ENCODE data around the gene RING1. TPM values are rescaled to one million over a fixed set of nuclear protein-coding genes. Genes with fewer than 3 reads are reported as not detected.

RING1 gene
- total RNA-seq, 1 experiment from 2014 or later = 31.0 TPM

DNA sequence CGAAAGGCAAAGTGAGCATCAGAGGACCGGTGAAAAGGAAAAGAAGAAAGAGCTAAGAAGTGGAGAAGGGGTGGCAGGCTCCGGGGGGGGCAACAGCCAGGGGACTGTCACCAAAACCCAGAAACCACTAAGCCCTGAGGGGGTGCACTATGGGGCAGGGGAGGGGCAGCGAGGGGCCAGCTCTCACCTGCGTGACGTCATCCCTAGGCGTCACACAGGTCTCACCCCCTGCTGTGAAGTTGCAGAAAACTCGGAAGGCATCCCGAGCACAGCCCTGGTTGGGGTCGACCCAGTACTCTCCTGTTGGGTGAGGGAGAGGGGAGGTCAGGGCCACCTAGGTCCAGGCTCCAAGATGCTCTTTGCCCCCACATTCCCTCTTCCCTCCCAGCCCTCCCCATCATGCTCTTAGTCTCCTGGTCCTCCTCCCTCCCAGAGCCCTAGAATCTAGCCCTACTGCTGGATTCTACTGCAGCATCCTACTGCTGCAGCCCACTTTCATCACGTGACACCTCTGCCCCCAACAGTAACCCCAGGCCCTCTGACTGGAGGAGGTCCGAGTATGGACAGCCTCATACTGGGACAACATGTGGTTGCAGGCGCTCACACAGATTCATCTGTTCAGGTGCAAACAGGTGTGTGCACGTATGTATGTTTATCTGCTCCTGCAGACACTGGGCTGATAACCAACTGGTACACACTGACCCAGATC, 43.5 kb upstream of the RING1 start:
- Mint-ChIP-seq H3K4me3 (no peak overlapping the region), H3K27me3 (ENCODE audit: low read depth) (peaks cover 37% of the 10 kb centered on the region), H3K27ac (peak overlapping the region in 1 of 3 experiments; percentile 64; a peak in 1 of 7 replicates), H3K36me3 (ENCODE audit: insufficient read depth in 1 of 3, low read depth in 3 of 3) (no peaks in the 10 kb centered on the region), H3K4me1 (peaks cover 23 to 30% of the 10 kb centered on the region in 2 experiments), H3K9me3 (no peaks in the 10 kb centered on the region)
- no peak overlapping the region for H3T11ph ChIP-seq (ENCODE audit: low read length)
- no peak overlapping the region for H2BK120ac ChIP-seq (ENCODE audit: low read depth, low read length, poor library complexity, severe bottlenecking)
- no peak overlapping the region for H2BK15ac ChIP-seq (ENCODE audit: low read depth, low read length)
- no peaks in the 10 kb centered on the region; the same call in 1 of the 2 replicates for H3K4me1 ChIP-seq (ENCODE audit: insufficient read depth, low read length)
- H3K9me3 ChIP-seq (ENCODE audit: control insufficient read depth, low read depth, low read length) = no peaks in the 10 kb centered on the region
- H3K4ac ChIP-seq (ENCODE audit: low read depth, low read length) = no peak overlapping the region
- no peak overlapping the region for H3K14ac ChIP-seq (ENCODE audit: insufficient read depth, low read length)
- H3K23ac ChIP-seq (ENCODE audit: insufficient read length, low read depth, low read length) = no peak overlapping the region
- no peaks in the 10 kb centered on the region for H3K79me2 ChIP-seq (ENCODE audit: insufficient read depth, low read length)
- no peaks in the 10 kb centered on the region for H3K79me1 ChIP-seq (ENCODE audit: insufficient read depth, low read depth, low read length, poor library complexity, severe bottlenecking)
- no peak overlapping the region for H3K56ac ChIP-seq (ENCODE audit: insufficient read length, low read depth, low read length)
- H2BK5ac ChIP-seq (ENCODE audit: insufficient read length, low read length) = no peak overlapping the region
- TF ChIP-seq, protein P1, sequence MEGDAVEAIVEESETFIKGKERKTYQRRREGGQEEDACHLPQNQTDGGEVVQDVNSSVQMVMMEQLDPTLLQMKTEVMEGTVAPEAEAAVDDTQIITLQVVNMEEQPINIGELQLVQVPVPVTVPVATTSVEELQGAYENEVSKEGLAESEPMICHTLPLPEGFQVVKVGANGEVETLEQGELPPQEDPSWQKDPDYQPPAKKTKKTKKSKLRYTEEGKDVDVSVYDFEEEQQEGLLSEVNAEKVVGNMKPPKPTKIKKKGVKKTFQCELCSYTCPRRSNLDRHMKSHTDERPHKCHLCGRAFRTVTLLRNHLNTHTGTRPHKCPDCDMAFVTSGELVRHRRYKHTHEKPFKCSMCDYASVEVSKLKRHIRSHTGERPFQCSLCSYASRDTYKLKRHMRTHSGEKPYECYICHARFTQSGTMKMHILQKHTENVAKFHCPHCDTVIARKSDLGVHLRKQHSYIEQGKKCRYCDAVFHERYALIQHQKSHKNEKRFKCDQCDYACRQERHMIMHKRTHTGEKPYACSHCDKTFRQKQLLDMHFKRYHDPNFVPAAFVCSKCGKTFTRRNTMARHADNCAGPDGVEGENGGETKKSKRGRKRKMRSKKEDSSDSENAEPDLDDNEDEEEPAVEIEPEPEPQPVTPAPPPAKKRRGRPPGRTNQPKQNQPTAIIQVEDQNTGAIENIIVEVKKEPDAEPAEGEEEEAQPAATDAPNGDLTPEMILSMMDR (conservative IDR thresholded peaks at IDR 0.05) = no peak
- no peak overlapping the region for H3K18ac ChIP-seq (ENCODE audit: insufficient read length, low read depth, low read length)
- no peak overlapping the region for H2BK20ac ChIP-seq (ENCODE audit: low read depth, low read length, poor library complexity, severe bottlenecking)
- no CpG with 5 or more reads among the region's 14 CpGs for WGBS (ENCODE audit: extremely low coverage, insufficient read length, low lambda C conversion rate)
- no peak overlapping the region for H4K8ac ChIP-seq (replicated peaks; ENCODE audit: insufficient read length, low read depth, low read length)
- H3K4me2 ChIP-seq (ENCODE audit: insufficient read depth, insufficient read length, low read length) = no peak overlapping the region
- H3K23me2 ChIP-seq (ENCODE audit: insufficient read length, low read depth, low read length, poor library complexity, severe bottlenecking) = peaks cover 5% of the 10 kb centered on the region
- no peak overlapping the region for H2BK12ac ChIP-seq (ENCODE audit: insufficient read length, low read depth, low read length)
- H3K9ac ChIP-seq (ENCODE audit: extremely low read depth, insufficient read length, low read length) = no peak overlapping the region
- no peak for DNase-seq
- H4K5ac ChIP-seq (ENCODE audit: insufficient read length, low read depth, low read length) = no peak overlapping the region
- H4K20me1 ChIP-seq (ENCODE audit: control insufficient read depth, insufficient read depth, insufficient read length) = peaks cover 3% of the 10 kb centered on the region
- no peak overlapping the region for H2AK5ac ChIP-seq (ENCODE audit: insufficient read length, low read length)
- no peak overlapping the region for H4K91ac ChIP-seq (ENCODE audit: insufficient read length, low read depth, low read length)
- peaks cover 2% of the 10 kb centered on the region; the same call in 1 of the 2 replicates for H3K27me3 ChIP-seq (ENCODE audit: insufficient read depth, low read length)
- no peak overlapping the region for H3K27ac ChIP-seq (ENCODE audit: insufficient read length, low read depth, low read length)
- H2AFZ ChIP-seq (ENCODE audit: low read length) = no peak overlapping the region
